Measurements from ENCODE around the gene IDI1.
"Not testable (repeated sequence)": the region's sequence is repeated elsewhere in the genome, so short reads cannot be mapped to it uniquely, and the experiment has no call there.

IDI1 gene

DNA sequence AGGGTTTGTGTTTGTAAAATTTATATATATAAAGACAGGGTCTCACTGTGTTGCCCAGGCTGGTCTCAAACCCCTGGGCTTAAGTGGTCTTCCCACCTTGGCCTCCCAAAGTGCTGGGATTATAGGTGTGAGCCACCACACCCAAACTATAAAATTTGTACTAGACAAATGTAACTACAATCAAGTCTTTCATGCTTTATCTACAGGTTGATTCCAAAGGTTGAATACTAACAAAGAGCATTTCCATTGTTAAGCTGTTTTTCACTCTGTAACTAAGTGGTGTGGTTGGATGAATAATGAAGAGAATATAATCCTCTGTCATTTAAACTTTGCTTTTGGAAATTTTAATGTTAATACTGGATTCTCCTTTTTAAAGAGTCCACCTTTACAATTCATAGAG, 29.7 kb upstream of the IDI1 start:
- H3K36me3 Mint-ChIP-seq (ENCODE audit: insufficient read depth) = peaks cover 83% of the 10 kb centered on the region
- peaks cover 11 to 22% of the 10 kb centered on the region in 2 donors for H3K4me1 Mint-ChIP-seq (ENCODE audit: low read depth in 2 of 2)
- H3K27me3 Mint-ChIP-seq = no peaks in the 10 kb centered on the region
- ATAC-seq (replicated peaks) (no peak), DNase-seq (no peak)
- H3K27ac Mint-ChIP-seq = no peak overlapping the region
- no peak overlapping the region for H3K4me3 Mint-ChIP-seq
- H3K9me3 Mint-ChIP-seq = no peaks in the 10 kb centered on the region

DNA sequence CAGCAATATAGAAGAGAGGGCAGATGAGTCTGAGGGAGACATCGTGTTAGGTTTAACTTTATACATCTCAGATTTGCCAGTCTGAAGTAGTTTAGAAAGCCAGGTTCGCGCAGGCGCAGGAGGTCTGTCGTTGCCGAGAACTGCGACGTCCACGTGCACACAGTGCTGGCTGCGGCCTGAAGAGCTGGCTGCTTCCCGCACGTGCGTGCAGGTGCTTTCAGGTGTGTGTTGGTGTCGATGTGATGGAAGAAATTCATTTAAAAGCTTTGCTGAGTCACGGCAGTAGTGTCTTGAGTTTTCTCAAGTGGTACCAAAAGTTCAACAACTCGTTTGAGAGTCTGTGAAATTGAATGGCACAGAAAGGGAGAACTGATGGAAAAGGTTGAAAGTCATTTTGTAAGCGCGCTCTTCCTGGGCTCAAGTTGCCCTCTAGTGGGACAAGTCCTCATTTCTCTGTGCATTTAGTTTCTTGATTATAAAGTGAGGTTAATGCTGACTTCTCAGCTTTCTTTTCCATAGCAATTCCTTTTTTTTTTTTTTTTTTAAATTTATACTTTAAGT, 25.9 kb upstream of the IDI1 start:
- Mint-ChIP-seq H3K9me3 (no peaks in the 10 kb centered on the region), H3K4me1 (ENCODE audit: low read depth in 2 of 2) (peaks cover 15 to 21% of the 10 kb centered on the region in 2 donors), H3K4me3 (peak overlapping the region in 1 of 2 donors; percentile 9), H3K36me3 (ENCODE audit: insufficient read depth) (peaks cover 57% of the 10 kb centered on the region), H3K27me3 (no peaks in the 10 kb centered on the region), H3K27ac (peak overlapping the region; percentile 47 to 70)
- DNase-seq = no peak
- ATAC-seq (replicated peaks) = no peak

DNA sequence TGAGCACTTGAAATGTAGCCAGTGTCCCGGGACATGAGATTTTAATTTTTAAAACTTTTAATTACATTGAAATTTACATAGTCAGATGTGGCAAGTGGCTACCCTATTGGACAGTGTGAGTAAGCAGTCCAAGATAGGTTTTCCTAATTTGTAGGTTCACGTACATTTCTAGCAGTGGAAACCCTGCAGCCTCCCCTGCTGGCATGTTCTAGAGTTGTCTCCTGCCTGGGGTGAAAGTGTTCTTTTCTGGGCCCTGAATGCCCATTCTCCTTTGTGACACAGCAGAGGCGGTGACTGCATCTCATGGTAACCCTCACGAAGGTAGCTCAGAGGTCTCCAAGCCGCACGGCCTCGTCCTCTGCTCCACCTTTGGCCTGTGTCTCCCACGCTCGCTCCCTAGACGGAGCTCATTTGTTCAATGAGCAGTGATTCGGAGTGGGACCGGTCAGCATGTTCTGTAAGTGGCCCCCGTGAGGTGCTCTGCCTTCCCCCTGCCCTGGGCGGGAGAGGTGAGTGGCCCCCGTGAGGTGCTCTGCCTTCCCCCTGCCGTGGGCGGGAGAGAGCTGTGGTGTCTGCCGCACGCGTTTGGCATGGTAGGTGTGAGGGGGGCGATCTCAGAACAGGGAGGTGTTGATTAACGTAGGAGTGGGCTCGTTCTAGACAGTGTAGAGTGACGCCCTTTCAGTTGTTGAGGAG, 25.3 kb upstream of the IDI1 start:
- Mint-ChIP-seq H3K4me1 (ENCODE audit: low read depth in 2 of 2) (peaks cover 20 to 27% of the 10 kb centered on the region in 2 donors), H3K4me3 (peak overlapping the region in 1 of 2 donors; percentile 9), H3K27ac (peak overlapping the region; percentile 47 to 70), H3K27me3 (no peaks in the 10 kb centered on the region), H3K36me3 (ENCODE audit: insufficient read depth) (peaks cover 50% of the 10 kb centered on the region), H3K9me3 (no peaks in the 10 kb centered on the region)
- no peak for DNase-seq
- peak; percentile 24 for ATAC-seq (replicated peaks)

DNA sequence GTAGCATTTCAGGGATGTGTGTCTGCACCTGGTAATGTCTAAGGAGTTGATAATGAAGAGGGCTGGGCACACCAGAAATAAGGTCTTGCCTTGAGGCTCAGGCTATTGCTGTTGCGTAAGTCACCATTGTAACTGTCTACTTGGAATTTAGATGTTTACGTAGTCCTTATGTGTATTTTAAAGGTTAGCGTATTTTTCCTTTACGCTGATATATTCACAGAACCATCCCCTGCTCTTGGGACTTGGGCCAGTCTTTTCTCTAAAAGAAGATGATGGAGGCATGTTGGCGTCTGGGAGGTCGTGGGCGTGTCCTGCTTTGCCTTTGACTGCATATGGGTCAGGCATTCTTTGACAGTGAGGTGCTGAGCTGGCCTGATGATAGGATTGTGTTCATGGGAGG, 22.0 kb upstream of the IDI1 start:
- Mint-ChIP-seq H3K27me3 (no peaks in the 10 kb centered on the region), H3K36me3 (ENCODE audit: insufficient read depth) (peaks cover 24% of the 10 kb centered on the region), H3K4me3 (no peak overlapping the region), H3K27ac (no peak overlapping the region), H3K4me1 (ENCODE audit: low read depth in 2 of 2) (peaks cover 36 to 55% of the 10 kb centered on the region in 2 donors), H3K9me3 (no peaks in the 10 kb centered on the region)
- ATAC-seq (replicated peaks) = no peak
- DNase-seq = no peak

DNA sequence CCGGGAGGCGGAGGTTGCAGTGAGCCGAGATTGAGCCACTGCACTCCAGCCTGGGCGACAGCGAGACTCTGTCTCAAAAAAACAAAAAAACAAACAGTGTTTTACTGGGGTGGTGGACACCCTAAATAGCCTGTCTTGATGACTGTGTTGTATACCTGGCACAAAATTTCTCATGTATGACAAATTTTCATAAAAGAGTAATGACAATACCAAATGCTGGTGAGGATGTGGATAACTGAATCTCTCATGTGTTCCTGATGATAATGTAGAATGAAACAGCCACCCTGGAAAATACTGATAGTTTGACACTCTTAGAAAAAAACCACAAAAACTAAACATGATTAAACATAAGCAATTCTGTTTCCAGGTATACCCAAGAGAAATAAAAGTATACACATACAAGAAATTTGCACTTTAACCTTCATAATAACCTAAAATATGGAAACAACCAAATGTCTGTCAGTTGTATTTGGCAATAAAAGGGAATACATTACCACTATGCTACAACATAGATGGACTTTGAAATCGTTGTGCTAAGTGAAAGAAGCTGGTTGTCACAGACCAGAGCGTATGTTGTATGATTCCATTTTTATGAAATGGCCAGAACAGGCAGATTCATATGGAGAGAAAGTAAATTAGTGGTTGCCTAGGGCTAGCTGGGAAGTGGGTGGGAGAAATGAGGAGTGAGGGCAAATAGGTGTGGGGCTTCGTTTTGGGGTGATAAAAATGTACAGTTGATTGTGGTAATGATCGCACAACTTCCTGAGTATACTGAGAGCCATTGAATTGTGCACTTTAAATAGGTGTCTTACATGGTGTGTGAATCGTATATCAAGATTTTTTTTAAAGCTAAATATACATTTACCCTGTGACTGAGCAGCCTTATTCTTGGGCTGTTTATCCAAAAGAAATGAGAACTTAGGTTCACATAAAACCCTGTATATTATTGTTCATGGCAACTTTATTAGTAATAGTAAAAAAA, 19.8 kb upstream of the IDI1 start:
- peak overlapping the region; percentile 4 to 56 for H3K4me3 Mint-ChIP-seq
- no peak for DNase-seq

DNA sequence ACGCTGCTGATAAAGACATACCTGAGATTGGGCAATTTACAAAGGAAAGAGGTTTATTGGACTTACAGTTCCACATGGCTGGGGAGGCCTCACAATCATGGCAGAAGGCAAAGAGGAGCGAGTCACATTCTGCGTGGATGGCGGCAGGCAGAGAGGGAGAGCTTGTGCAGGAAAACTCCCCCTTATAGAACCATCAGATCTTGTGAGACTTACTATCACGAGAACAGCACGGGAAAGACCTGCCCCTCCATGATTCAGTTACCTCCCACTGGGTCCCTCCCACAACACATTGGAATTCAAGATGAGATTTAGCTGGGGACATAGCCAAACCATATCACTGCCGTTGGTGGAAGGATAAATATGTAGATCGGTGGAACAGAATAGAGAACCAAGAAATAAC, 17.8 kb upstream of the IDI1 start:
- Mint-ChIP-seq H3K27ac (peak overlapping the region; percentile 49 to 98), H3K36me3 (ENCODE audit: insufficient read depth) (peaks cover 14% of the 10 kb centered on the region), H3K4me1 (ENCODE audit: low read depth in 2 of 2) (peaks cover 52 to 80% of the 10 kb centered on the region in 2 donors)
- DNase-seq; H3K9me3 Mint-ChIP-seq; H3K4me3 Mint-ChIP-seq; ATAC-seq (replicated peaks); H3K27me3 Mint-ChIP-seq: not testable (repeated sequence)

More for the DNA sequence above, 19.8 kb upstream of the IDI1 start:
- peak; percentile 62 for ATAC-seq (replicated peaks)
- Mint-ChIP-seq H3K27me3 (no peaks in the 10 kb centered on the region), H3K27ac (peak overlapping the region; percentile 30 to 64), H3K4me1 (ENCODE audit: low read depth in 2 of 2) (peaks cover 36 to 60% of the 10 kb centered on the region in 2 donors), H3K36me3 (ENCODE audit: insufficient read depth) (peaks cover 14% of the 10 kb centered on the region), H3K9me3 (no peaks in the 10 kb centered on the region)

DNA sequence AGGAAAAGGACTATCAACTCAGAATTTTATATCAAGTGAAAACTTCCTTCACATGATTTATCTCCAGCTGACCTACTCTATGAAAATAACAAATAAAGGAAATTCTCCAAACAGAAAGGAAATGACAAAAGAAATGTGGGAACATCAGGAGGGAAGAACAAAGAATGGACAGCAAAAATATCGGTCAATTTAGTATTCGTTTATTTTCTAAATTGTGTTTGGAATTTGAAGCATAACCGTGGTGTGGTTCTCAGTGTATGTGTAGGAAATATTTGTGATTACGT, 16.0 kb upstream of the IDI1 start:
- ATAC-seq (replicated peaks) = no peak
- no peak for DNase-seq
- H3K4me1 Mint-ChIP-seq (ENCODE audit: low read depth in 2 of 2) = peaks cover 63 to 90% of the 10 kb centered on the region in 2 donors
- H3K4me3 Mint-ChIP-seq = peak overlapping the region; percentile 19 to 33
- H3K27ac Mint-ChIP-seq = peak overlapping the region; percentile 81 to 98
- H3K9me3 Mint-ChIP-seq = no peaks in the 10 kb centered on the region
- no peaks in the 10 kb centered on the region for H3K27me3 Mint-ChIP-seq
- H3K36me3 Mint-ChIP-seq (ENCODE audit: insufficient read depth) = peaks cover 17% of the 10 kb centered on the region

DNA sequence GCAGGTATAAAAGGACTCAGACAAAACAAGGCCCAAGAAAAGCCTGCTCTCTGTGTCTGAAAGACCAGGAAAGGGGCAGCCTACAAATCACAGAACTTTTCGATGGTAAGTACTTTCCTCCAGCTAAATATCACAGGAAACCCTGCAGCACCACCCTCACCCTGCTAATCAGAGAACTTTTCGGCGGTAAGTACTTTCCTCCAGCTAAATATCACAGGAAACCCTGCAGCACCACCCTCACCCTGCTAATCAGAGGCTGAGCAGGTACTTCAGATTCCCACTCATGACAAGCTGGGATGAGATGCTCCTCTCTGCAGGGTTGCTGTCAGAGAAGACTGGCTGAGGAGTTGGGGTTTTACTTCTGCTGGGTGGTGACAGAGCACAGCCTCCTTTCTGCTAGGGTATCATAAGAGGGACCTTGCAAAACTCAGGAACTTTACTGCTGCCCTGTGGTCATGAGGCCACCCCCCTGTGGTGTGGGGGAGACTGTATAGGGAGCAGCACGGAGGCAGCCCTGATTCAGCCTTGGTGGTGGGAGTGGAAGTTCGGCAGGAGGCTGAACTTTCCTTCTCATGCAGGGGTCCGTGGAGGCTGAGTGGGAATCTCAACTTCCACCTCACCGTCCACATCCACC, 14.4 kb upstream of the IDI1 start:
- Mint-ChIP-seq H3K9me3 (no peaks in the 10 kb centered on the region), H3K27me3 (no peaks in the 10 kb centered on the region), H3K36me3 (ENCODE audit: insufficient read depth) (peaks cover 22% of the 10 kb centered on the region), H3K27ac (peak overlapping the region; percentile 81 to 98), H3K4me1 (ENCODE audit: low read depth in 2 of 2) (peaks cover 58 to 88% of the 10 kb centered on the region in 2 donors), H3K4me3 (peak overlapping the region; percentile 61 to 82)
- ATAC-seq (replicated peaks) (peak; percentile 96), DNase-seq (peak; percentile 24 to 44 (median 32))

DNA sequence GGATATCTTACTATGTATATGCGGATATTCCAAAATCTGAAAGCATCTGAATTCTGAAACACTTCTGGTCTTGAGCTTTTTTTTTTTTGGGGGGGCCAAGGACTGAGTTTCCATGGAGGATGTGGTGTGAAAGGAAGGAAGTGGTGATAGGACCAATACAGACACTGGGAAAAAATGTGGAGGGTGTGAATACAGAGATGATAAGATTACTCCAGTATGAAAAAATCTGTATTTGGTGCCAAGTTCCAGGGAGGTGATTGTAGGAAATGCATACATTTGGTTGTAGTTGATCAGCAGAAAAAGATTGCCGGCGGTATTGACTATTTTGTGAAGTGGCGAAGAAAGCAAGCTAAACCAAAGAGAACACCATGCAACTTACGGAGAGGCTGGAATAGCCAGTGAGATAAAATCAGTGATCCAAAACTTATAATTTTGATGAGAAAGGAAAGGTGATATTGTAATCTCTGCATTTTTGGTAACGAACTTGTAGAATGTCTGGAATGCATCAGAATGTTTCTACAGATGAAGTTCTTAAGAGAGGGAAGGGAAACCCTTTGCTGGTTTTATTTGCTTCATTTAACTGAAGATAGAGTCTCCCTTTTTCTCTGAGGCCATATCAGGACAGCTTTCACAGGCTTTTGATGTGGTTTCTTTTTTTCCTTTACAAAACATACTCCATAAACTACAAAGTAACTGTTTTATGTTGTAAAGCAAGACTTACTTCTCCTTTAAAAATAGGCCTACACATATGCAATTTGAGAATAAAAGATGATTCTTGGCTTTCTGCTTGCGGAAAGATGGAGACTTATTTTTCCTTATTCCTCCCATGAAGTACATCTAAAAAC, 13.2 kb upstream of the IDI1 start:
- Mint-ChIP-seq H3K9me3 (no peaks in the 10 kb centered on the region), H3K4me1 (ENCODE audit: low read depth in 2 of 2) (peaks cover 63 to 90% of the 10 kb centered on the region in 2 donors)
- no peak for ATAC-seq (replicated peaks)

DNA sequence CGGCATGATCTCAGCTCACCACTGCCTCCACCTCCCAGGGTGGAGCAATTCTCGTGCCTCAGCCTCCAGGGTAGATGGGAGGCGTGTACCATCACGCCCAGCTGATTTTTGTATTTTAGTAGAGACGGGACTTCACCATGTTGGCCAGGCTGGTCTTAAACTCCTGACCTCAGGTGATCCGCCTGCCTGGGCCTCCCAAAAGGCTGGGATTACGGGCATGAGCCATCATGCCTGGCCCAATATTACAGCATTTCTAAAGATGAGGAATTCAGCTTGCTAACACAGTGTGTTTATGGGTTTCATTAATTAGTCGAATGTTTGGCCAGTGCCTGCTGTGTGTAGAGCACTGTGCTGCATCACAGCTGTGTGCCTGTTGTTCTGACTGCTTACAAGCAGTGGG, 11.0 kb upstream of the IDI1 start:
- peaks cover 42% of the 10 kb centered on the region for H3K36me3 Mint-ChIP-seq (ENCODE audit: insufficient read depth)
- H3K27ac Mint-ChIP-seq = peak overlapping the region; percentile 62 to 81
- DNase-seq (no peak), ATAC-seq (replicated peaks) (no peak)
- no peak overlapping the region for H3K4me3 Mint-ChIP-seq
- H3K9me3 Mint-ChIP-seq = no peaks in the 10 kb centered on the region
- H3K4me1 Mint-ChIP-seq (ENCODE audit: low read depth in 2 of 2) = peaks cover 70 to 88% of the 10 kb centered on the region in 2 donors
- H3K27me3 Mint-ChIP-seq = no peaks in the 10 kb centered on the region

More for the DNA sequence above, 13.2 kb upstream of the IDI1 start:
- Mint-ChIP-seq H3K4me3 (peak overlapping the region; percentile 61 to 82), H3K27ac (peak overlapping the region; percentile 81 to 98), H3K36me3 (ENCODE audit: insufficient read depth) (peaks cover 26% of the 10 kb centered on the region), H3K27me3 (no peaks in the 10 kb centered on the region)
- DNase-seq = no peak

DNA sequence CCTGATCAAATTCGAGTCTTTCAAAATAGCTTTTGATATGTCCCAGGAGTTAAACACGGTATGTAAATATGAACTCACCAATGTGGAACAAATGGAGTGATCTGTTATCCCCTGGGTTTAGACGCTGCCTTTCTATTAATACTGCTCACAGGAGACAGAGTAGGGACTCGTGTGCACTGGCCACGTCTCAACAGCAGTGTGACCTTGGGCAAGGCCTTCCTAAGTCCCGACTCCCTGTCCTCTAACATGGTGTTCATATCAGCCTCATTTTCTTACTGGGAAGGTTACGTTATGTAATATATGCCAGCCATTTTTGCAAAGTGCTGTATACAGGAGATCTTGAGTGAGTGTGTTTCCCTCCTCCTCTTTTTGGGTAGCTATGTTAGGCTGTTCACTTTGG, 9.1 kb upstream of the IDI1 start:
- Mint-ChIP-seq H3K4me1 (ENCODE audit: low read depth in 2 of 2) (peaks cover 69 to 87% of the 10 kb centered on the region in 2 donors), H3K27me3 (no peaks in the 10 kb centered on the region), H3K27ac (peak overlapping the region; percentile 97 to 98), H3K9me3 (no peaks in the 10 kb centered on the region), H3K4me3 (peak overlapping the region; percentile 99), H3K36me3 (ENCODE audit: insufficient read depth) (peaks cover 44% of the 10 kb centered on the region)
- no peak for ATAC-seq (replicated peaks)
- DNase-seq = no peak

DNA sequence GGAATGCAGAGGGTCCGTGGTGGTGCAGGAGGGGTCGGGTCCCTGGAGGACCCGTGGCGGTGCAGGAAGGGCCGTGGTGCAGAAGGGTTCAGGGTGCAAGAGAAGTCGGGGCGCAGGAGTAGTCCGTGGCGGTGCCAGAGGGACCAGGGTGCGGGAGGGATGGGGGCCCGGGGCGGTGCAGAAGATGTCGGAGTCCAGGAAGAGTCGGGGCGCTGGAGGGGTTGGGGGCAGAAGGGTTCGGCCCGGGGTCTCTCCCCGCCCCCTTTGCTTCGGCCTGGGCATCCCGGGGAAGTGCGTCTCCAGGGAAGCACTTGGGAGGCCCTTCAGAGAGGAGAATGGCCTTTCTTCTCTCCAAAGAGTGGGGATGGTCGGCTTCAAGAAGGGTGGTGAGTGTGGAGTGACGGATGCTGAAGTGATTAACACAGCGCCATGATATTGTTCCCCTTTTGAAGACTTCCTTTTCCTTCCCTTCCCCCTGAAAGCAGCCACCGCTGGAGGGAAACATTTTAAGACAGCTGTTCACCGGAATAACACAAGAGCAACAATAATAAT, 8.3 kb upstream of the IDI1 start:
- peak; percentile 12 for ATAC-seq (replicated peaks)
- Mint-ChIP-seq H3K9me3 (no peaks in the 10 kb centered on the region), H3K27me3 (no peaks in the 10 kb centered on the region), H3K4me3 (peak overlapping the region; percentile 99), H3K27ac (peak overlapping the region; percentile 97 to 98), H3K4me1 (ENCODE audit: low read depth in 2 of 2) (peaks cover 63 to 87% of the 10 kb centered on the region in 2 donors), H3K36me3 (ENCODE audit: insufficient read depth) (peaks cover 45% of the 10 kb centered on the region)
- DNase-seq = no peak

Measured in effector memory CD8-positive, alpha-beta T cell (primary cell).